GM21576 (cell line): Measurements from ENCODE around the gene BEND3.
"Not testable (repeated sequence)": the region's sequence is repeated elsewhere in the genome, so short reads cannot be mapped to it uniquely, and the experiment has no call there.

Source experiments
- ATAC-seq: cut with Tn5 transposase; IDR thresholded peaks from one replicate; pipeline ENCODE4 v1.9.1; 2021; ENCODE audit warnings: mild to moderate bottlenecking, moderate library complexity; ENCODE audit not compliant: unreplicated experiment

The BEND3 gene

DNA sequence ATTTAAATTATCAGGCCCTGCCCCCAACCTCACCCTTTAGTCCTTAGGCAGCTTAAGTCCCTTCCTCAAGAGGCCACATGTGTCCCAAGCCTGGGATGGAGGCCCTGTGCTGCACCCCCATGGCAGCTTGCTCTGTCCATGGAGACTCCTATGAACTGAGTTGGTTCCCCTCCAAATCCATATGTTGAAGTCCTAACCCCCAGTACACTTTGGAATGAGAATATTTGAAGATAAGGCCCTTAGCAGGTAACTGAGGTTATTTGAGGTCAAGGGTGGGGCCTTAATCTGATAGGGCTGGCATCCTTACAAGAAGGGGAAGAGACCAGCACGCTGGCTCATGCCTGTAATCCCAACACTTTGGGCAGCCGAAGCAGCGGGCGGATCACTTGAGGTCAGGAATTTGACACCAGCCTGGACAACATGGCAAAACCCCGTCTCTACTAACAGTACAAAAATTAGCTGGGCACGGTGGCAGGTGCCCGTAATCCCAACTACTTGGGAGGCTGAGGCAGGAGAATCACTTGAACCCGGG lies 6.7 kb upstream of the BEND3 start:
- ATAC-seq: no peak

GRCh38 chr6:107121266-107121665 lies 6.0 kb upstream of the BEND3 start:
- ATAC-seq: no peak

- no peak for ATAC-seq
Measured at GRCh38 chr6:107120404-107120803, 5.1 kb upstream of the BEND3 start.

DNA sequence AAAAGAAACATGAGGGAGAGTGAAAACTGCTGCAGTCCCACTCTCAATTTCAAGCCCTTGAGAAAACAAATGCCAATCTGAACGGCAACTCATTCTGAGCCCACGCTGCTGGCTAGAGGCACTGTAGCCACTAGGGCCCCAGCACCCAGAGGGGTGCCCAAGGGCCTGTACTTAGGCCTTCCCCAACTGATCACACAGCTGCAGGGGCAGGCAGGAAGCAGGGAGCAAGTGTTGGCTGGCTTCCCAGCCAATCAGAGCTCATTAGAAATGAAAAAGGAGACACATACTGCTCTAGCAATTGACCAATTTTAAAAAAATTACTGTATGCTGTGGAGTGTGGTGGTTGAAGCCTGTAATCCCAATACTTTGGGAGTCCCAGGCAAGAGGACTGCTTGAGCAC lies 3.7 kb upstream of the BEND3 start:
- ATAC-seq: no peak

DNA sequence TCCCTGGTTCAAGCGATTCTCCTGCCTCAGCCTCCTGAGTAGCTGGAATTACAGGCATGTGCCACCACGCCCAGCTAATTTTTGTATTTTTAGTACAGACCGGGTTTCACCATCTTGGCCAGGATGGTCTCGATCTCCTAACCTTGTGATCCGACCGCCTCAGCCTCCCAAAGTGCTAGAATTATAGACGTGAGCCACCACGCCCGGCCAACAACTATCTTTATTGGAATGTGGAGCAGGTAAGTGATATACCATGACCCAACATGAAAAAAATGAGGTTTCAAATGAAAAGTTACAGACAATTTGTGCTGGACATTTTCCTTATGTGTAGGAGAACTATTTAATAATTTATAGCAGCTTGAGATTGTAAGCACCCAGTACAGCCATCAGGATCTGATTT lies 3.2 kb upstream of the BEND3 start:
- not testable (repeated sequence) for ATAC-seq

DNA sequence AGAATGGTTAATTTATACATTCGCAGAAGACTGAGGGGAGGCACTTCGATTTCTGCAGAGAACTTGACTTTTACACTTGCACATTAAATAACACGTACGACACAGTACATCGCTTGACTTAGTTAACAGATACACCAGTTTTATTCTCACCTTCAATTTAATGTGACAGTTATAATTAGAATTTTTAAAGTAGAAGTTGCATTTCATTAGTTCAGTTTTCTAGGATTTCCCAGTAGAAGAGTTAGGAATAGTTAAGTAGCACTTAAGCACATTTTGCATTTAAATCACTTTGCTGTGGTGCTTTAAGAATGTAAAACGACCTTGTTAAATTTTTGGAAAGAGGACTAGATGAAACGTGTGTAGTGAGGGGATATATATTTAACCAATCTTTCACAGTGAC lies 1.6 kb upstream of the BEND3 start:
- no peak for ATAC-seq

GRCh38 chr6:107116328-107116892 lies 1.1 kb upstream of the BEND3 start:
- no peak for ATAC-seq

DNA sequence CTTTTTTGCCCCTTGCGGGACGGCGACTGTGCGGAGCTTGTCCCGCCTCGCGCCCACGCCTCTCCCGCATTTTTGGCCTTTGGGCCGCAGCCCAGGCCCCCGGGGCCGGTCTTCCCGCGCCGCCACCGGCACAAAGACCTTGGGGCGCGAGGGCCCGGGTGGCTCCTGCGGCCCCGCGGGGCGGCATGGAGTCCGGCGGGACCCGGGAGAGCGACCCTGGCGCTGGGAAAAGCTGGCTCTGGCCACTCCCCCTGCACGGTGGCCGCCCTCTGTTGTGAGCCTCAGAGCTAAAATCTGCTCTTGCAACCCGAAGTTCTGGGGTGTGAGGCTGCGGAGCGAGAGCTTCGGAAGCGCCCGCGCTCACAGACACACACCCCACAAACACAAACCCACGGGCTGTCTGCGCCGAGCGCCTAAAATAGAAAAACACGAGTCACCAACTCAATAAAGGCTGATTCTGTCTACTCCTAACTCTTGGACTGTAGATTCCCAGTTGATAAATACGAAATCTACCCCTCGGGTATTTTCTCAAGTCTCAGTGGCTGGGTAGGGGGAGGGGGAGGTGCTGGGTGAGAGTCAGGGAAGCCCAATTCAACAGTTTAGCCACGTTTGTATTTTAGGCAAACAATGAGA lies 496 bp upstream of the BEND3 start:
- peak; percentile 28 for ATAC-seq

DNA sequence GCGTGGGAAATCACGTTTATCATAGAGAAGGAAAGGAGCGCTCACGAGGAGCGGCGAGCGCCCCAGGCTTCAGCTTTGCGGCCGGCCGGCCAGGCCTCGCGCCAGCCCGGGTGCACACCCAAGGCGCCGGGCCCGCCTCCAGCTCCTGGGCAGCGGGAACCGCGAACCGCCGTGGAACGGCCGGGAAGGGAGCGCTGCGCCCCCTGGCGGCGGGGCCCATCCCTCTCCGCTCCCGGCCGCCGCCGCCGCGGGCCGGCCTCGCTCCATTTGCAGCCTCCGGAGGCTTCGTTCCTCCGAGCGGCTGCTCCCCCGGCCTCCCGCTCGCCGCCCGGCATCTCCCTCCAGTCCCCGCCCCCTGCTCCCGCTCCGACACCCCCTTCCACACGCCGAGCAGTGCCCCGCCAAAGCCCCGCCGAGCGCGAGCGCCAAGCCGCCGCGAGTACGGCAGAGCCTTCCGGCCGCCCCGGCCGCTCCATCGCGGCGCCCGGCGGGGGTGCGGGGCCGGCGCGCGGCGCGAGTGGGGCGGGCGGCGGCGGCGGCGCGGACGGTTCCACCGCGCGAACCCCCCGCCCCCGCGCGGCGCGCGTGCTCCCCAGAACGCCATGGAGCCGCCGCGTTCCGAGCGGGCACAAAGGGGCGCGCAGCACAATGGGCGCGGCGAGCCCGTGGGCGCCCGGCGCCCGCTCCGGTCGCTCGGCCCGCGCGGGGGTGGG lies 946 bp downstream of the BEND3 start:
- peak; percentile 58 for ATAC-seq

GRCh38 chr6:107110200-107110599 lies 5.1 kb downstream of the BEND3 start:
- no peak for ATAC-seq

DNA sequence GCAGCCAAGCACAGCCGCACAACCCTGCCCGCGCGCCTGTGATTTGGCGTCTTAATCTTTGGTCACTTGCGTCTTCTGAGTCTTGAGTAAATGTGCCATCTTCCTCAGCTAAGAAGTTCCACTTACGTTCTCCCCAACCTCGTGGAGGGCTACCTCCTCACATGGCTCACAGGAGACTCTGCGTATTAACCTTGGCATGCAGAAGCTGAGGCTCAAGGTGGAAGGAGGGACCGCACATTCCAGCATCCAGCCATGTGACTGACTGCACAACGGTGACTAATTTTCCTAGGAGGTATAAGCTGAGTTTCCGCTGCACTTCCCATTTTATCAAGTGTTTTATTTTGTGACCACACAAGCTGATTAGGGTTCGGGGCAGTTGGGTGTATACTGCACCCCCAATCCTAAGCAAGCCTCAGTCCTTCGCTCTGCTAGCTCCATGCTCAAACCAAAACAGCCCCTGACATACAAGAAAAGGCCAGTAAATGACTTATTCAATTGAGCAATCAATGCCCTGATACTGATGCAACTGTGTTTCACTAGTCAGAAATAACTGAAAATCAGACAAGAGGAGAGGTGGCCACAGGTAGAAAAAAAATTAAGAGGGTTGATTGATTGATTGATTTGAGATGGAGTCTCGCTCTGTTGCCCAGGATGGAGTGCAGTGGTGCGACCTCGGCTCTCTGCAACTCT lies 7.0 kb downstream of the BEND3 start:
- ATAC-seq: no peak

GRCh38 chr6:107107791-107108190 lies 7.5 kb downstream of the BEND3 start:
- ATAC-seq: no peak

- ATAC-seq: no peak
Measured at GRCh38 chr6:107106165-107106564, 9.2 kb downstream of the BEND3 start.

DNA sequence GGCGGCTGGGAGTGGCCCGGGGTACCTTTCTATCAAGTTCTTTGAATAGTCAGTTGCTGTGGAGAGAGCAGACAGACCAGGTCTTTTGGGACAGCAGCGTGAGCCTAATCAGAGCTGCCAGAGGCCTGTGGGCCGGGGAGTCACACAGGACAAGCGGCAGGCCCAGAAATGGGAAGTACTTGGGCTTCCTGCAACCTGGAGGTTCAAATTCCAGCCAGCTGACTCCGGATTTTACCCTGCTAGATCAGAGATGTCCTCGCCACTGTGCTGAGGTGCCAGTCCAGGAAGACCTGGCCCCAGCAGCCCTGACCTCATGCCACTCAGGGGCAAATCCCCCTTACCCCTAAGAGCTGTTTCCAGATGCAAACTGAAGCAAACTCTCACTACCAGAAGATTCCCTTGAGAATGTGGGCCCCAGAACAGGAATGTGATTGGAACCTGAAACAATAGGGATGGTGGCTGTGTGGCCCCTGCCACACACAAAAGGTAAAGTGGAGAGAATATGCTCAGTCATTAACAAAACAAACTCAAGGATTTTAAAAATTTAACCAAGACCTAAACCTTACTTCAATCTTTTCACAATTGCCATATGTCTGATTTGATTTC lies 9.7 kb downstream of the BEND3 start:
- ATAC-seq: no peak

DNA sequence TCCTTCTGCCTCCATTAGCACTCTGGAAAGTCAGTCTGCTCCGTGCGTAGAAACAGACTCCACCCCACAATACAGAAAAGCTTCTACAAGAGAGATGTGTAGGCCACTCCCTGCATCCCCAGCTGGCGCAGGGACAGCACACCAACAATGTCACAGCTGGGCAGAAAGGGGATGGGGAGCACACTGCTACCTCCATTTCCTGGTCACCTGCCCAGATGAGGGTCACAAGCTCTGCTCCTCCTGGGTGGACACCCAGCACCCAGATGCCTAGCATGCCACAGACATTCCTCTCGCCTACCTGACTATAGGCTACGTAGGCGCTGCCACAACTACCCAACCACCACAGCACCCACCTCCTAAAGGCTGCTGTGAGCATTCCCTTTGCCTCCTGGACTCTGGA lies 12.2 kb downstream of the BEND3 start:
- ATAC-seq: no peak

GRCh38 chr6:107102414-107102805 lies 12.9 kb downstream of the BEND3 start:
- no peak for ATAC-seq

DNA sequence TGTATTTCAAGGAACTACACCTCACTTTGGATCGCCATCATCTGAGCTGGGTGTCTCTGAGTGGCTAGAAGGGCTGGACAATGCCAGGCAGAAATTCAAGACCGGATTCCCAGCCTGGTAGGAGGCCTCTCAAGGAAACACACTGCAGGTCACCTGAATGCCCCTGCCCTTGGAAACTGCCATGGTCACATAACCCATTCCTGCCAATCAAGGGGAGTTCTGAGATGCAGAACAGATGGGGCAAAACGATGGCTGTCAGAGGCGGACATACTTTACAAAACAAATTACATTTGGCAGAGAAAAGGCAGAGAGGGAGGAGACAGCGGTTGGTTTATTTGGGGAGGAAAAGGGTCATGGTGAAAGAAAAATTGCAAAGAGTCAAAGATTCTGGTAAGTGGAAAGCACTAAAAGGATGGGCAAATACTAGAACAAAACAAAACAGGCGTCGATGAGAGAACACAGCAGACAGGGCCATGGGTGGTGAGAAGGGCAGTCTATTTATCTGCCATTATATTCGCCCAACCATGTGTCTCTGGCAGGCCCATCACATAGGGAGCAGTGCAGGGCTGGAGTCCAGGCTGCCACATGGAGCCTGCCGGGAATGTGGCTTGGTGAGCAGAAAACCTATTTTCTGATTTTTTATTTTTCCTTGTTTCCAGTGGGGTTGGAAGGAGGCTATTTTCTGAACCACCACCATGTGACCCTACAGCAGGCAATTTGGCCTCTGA lies 13.5 kb downstream of the BEND3 start:
- ATAC-seq: no peak

GRCh38 chr6:107101211-107101610 lies 14.1 kb downstream of the BEND3 start:
- no peak for ATAC-seq

- ATAC-seq: no peak
Measured at GRCh38 chr6:107098436-107099307, 16.6 kb downstream of the BEND3 start.

- not testable (repeated sequence) for ATAC-seq
Measured at GRCh38 chr6:107084459-107084858, 30.9 kb downstream of the BEND3 start.
